DOHH2 (cell line): Measurements from ENCODE around the gene RNF133.

ENCODE experiments used
- H3F3A ChIP-seq: fragments of 200-600 bp; sonication (generic), shearing (Covaris generic); 2 replicates; pipeline ENCODE4 v1.6.0; 2016; ENCODE audit warnings: antibody characterized with exemption, mild to moderate bottlenecking; ENCODE audit not compliant: control insufficient read depth, insufficient read depth
- H3K27ac ChIP-seq: fragments of 200-600 bp; sonication (generic); 2 replicates; pipeline ENCODE4 v1.5.1; 2014; ENCODE audit warnings: low read depth, mild to moderate bottlenecking, low read length, moderate library complexity
- H3K27me3 ChIP-seq: fragments of 200-600 bp; sonication (generic); 2 replicates; pipeline ENCODE4 v1.6.1; 2014; ENCODE audit warnings: mild to moderate bottlenecking, low read length, mixed read lengths; ENCODE audit not compliant: control insufficient read depth
- H3K36me3 ChIP-seq: fragments of 200-600 bp; sonication (generic); 2 replicates; pipeline ENCODE4 v1.6.1; 2014; ENCODE audit warnings: mild to moderate bottlenecking, low read length, moderate library complexity, mixed read lengths; ENCODE audit not compliant: control insufficient read depth
- H3K4me1 ChIP-seq: fragments of 200-600 bp; sonication (generic); 2 replicates; pipeline ENCODE4 v1.6.1; 2014; ENCODE audit warnings: mild to moderate bottlenecking, low read length, mixed read lengths; ENCODE audit not compliant: control insufficient read depth
- H3K4me2 ChIP-seq: fragments of 200-600 bp; sonication (generic); 2 replicates; pipeline ENCODE4 v1.6.0; 2014; ENCODE audit warnings: mild to moderate bottlenecking, low read length, moderate library complexity
- H3K4me3 ChIP-seq: fragments of 200-600 bp; sonication (generic); 2 replicates; pipeline ENCODE4 v1.5.1; 2014; ENCODE audit warnings: mild to moderate bottlenecking, low read length, mixed read lengths
- H3K79me2 ChIP-seq: fragments of 200-600 bp; sonication (generic); 2 replicates; pipeline ENCODE4 v1.6.1; 2014; ENCODE audit warnings: mild to moderate bottlenecking, low read length, mixed read lengths; ENCODE audit not compliant: control insufficient read depth
- H3K9me2 ChIP-seq: fragments of 200-600 bp; sonication (generic); replicated peaks from 2 replicates; pipeline ENCODE4 v1.6.1; 2014; ENCODE audit warnings: mild to moderate bottlenecking, low read length, mixed read lengths; ENCODE audit not compliant: control insufficient read depth
- H3K9me3 ChIP-seq: fragments of 200-600 bp; sonication (generic); 2 replicates; pipeline ENCODE4 v1.6.1; 2014; ENCODE audit warnings: antibody characterized with exemption, low read length, mixed read lengths; ENCODE audit not compliant: control insufficient read depth, insufficient read depth
- H4K20me1 ChIP-seq: fragments of 200-600 bp; sonication (generic); 2 replicates; pipeline ENCODE4 v1.6.0; 2014; ENCODE audit warnings: low read depth, mild to moderate bottlenecking, antibody characterized with exemption, low read length, moderate library complexity; ENCODE audit not compliant: control insufficient read depth, insufficient read depth
- EZH2phosphoT487 ChIP-seq: fragments of 200-600 bp; sonication (generic); IDR thresholded peaks from 2 replicates; pipeline ENCODE4 v1.6.1; 2017; ENCODE audit warnings: borderline replicate concordance, mild to moderate bottlenecking, antibody characterized with exemption, low read length, moderate library complexity, mixed read lengths
- TF ChIP-seq, protein P1 (sequence below): fragments of 200-600 bp; sonication (generic); IDR thresholded peaks from one replicate; pipeline ENCODE4 v1.5.1; 2014; ENCODE audit warnings: antibody characterized with exemption, mild to moderate bottlenecking, low read depth, low read length; ENCODE audit not compliant: poor library complexity, severe bottlenecking

RNF133 gene

DNA sequence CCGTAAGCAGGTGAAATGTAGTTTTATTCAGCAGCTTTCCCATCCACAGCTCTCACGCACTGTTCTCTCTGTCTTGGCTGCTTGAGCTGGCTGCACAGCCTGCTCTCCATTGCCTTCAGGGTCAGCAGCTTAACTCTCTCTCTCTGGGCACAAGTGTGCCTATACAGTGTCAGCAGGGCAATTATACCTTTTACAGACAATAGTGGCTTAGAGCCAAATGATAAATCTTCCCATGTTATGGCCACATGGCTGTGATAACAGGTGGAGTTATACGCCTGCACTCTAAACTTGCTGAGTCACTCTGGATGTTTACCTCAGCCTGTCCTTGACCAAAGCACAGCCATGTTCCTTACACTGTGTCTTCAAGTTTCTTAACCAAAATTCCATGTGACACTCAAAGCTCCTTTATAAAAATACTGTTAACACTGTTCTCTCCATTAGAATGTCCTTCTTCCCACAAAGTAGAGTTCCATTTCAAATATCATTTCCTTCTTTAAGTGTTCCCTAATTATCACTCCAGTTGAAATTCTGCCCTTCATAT is 6.1 kb downstream of the RNF133 start:
- no peaks in the 10 kb centered on the region for H3K4me1 ChIP-seq
- H3K79me2 ChIP-seq: no peaks in the 10 kb centered on the region
- TF ChIP-seq, protein P1, sequence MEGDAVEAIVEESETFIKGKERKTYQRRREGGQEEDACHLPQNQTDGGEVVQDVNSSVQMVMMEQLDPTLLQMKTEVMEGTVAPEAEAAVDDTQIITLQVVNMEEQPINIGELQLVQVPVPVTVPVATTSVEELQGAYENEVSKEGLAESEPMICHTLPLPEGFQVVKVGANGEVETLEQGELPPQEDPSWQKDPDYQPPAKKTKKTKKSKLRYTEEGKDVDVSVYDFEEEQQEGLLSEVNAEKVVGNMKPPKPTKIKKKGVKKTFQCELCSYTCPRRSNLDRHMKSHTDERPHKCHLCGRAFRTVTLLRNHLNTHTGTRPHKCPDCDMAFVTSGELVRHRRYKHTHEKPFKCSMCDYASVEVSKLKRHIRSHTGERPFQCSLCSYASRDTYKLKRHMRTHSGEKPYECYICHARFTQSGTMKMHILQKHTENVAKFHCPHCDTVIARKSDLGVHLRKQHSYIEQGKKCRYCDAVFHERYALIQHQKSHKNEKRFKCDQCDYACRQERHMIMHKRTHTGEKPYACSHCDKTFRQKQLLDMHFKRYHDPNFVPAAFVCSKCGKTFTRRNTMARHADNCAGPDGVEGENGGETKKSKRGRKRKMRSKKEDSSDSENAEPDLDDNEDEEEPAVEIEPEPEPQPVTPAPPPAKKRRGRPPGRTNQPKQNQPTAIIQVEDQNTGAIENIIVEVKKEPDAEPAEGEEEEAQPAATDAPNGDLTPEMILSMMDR: no peak
- no peak for TF ChIP-seq EZH2phosphoT487
- H3K4me2 ChIP-seq: no peak overlapping the region
- peaks cover 12% of the 10 kb centered on the region; the same call in 1 of the 2 replicates for H3K9me3 ChIP-seq
- no peaks in the 10 kb centered on the region for H3K9me2 ChIP-seq
- no peak overlapping the region for H3K27ac ChIP-seq
- H3F3A ChIP-seq: no peaks in the 10 kb centered on the region
- no peaks in the 10 kb centered on the region for H4K20me1 ChIP-seq
- no peak overlapping the region for H3K4me3 ChIP-seq
- H3K36me3 ChIP-seq: no peaks in the 10 kb centered on the region
- H3K27me3 ChIP-seq: no peaks in the 10 kb centered on the region

DNA sequence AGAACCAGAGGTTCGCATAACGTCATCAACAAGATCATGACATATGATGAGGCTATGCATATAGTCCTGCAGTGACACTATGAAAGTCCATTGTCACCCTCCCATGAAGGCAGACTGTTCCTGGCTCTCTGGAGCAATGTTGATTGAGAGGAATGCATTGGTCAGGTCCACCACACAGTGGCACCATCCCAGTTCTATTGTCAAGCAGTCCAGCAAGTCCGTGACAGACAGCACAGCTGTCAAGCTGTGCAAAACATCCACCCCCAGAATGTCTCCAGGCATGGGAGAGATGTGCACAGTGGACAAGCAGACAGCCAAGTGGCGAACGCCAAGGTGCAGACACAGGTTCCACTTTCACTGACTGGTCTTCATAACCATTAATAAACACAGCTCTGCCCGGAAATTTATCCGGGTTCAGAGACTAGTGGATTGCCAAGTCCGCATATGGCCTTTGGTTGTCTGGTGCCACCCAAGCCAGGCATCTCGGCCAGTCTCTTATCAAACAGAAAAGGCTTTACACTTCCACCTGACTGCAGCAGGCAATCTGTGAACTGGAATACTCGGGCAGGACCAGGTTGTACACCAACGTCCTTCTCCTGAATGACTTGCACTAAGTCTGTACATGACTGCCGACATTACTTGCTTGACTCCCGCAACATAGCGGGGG is 7.2 kb downstream of the RNF133 start:
- no peaks in the 10 kb centered on the region for H3K9me2 ChIP-seq
- H3K27ac ChIP-seq: no peak overlapping the region
- H3K79me2 ChIP-seq: no peaks in the 10 kb centered on the region
- H3F3A ChIP-seq: no peaks in the 10 kb centered on the region
- H3K27me3 ChIP-seq: no peaks in the 10 kb centered on the region
- no peak for TF ChIP-seq EZH2phosphoT487
- TF ChIP-seq, protein P1: no peak
- H3K9me3 ChIP-seq: peaks cover 12% of the 10 kb centered on the region; the same call in 1 of the 2 replicates
- no peak overlapping the region for H3K4me2 ChIP-seq
- H4K20me1 ChIP-seq: no peaks in the 10 kb centered on the region
- H3K4me3 ChIP-seq: no peak overlapping the region
- no peaks in the 10 kb centered on the region for H3K4me1 ChIP-seq
- H3K36me3 ChIP-seq: no peaks in the 10 kb centered on the region

GRCh38 chr7:122689346-122690109 is 9.4 kb downstream of the RNF133 start:
- H3K27ac ChIP-seq: no peak overlapping the region
- no peaks in the 10 kb centered on the region for H3F3A ChIP-seq
- no peaks in the 10 kb centered on the region for H4K20me1 ChIP-seq
- peaks cover 12% of the 10 kb centered on the region; the same call in 1 of the 2 replicates for H3K9me3 ChIP-seq
- H3K79me2 ChIP-seq: no peaks in the 10 kb centered on the region
- H3K36me3 ChIP-seq: no peaks in the 10 kb centered on the region
- H3K4me2 ChIP-seq: no peak overlapping the region
- no peaks in the 10 kb centered on the region for H3K4me1 ChIP-seq
- no peaks in the 10 kb centered on the region for H3K9me2 ChIP-seq
- no peak overlapping the region for H3K4me3 ChIP-seq
- no peaks in the 10 kb centered on the region for H3K27me3 ChIP-seq
- TF ChIP-seq, protein P1: no peak
- no peak for TF ChIP-seq EZH2phosphoT487
